Effector CD4-positive, alpha-beta T cell (primary cell): ENCODE measurements around the gene ALDH8A1.

ENCODE experiments used
- DNase-seq: peaks from one replicate; pipeline ENCODE4 v3.0.0-alpha.2; 2020

Gene ALDH8A1

GRCh38 chr6:134950482-134950881, 581 bp upstream of the ALDH8A1 start:
- DNase-seq: no peak

- no peak for DNase-seq
These were observed 1.2 kb downstream of the ALDH8A1 start for GRCh38 chr6:134948691-134949090.

GRCh38 chr6:134948142-134948541, 1.8 kb downstream of the ALDH8A1 start:
- DNase-seq: no peak

- DNase-seq: no peak
These were observed 4.9 kb downstream of the ALDH8A1 start for GRCh38 chr6:134945045-134945444.

- no peak for DNase-seq
These were observed 6.3 kb downstream of the ALDH8A1 start for GRCh38 chr6:134943522-134944111.

GRCh38 chr6:134938896-134939295, 11.0 kb downstream of the ALDH8A1 start:
- peak; percentile 20 for DNase-seq

GRCh38 chr6:134937426-134937825, 12.5 kb downstream of the ALDH8A1 start:
- no peak for DNase-seq

GRCh38 chr6:134936931-134937330, 13.0 kb downstream of the ALDH8A1 start:
- no peak for DNase-seq

- DNase-seq: no peak
These were observed 13.4 kb downstream of the ALDH8A1 start for GRCh38 chr6:134936476-134936875.

- DNase-seq: no peak
These were observed 15.0 kb downstream of the ALDH8A1 start for GRCh38 chr6:134934793-134935485.

- DNase-seq: no peak
These were observed 17.1 kb downstream of the ALDH8A1 start for GRCh38 chr6:134932535-134933470.

GRCh38 chr6:134932098-134932497, 17.8 kb downstream of the ALDH8A1 start:
- no peak for DNase-seq

GRCh38 chr6:134930463-134930862, 19.4 kb downstream of the ALDH8A1 start:
- no peak for DNase-seq

- DNase-seq: no peak
These were observed 21.6 kb downstream of the ALDH8A1 start for GRCh38 chr6:134928151-134928900.

- DNase-seq: no peak
These were observed 24.1 kb downstream of the ALDH8A1 start for GRCh38 chr6:134925800-134926199.

GRCh38 chr6:134921721-134922261, 28.1 kb downstream of the ALDH8A1 start:
- no peak for DNase-seq

GRCh38 chr6:134921276-134921675, 28.6 kb downstream of the ALDH8A1 start:
- no peak for DNase-seq

- DNase-seq: no peak
These were observed 29.5 kb downstream of the ALDH8A1 start for GRCh38 chr6:134920422-134920821.

- no peak for DNase-seq
These were observed 31.4 kb downstream of the ALDH8A1 start for GRCh38 chr6:134918418-134918961.

GRCh38 chr6:134911547-134911946, 38.4 kb downstream of the ALDH8A1 start:
- DNase-seq: no peak

- DNase-seq: no peak
These were observed 39.3 kb downstream of the ALDH8A1 start for GRCh38 chr6:134910593-134910935.
